ENCODE measurements around the gene EXOC4.

DNA sequence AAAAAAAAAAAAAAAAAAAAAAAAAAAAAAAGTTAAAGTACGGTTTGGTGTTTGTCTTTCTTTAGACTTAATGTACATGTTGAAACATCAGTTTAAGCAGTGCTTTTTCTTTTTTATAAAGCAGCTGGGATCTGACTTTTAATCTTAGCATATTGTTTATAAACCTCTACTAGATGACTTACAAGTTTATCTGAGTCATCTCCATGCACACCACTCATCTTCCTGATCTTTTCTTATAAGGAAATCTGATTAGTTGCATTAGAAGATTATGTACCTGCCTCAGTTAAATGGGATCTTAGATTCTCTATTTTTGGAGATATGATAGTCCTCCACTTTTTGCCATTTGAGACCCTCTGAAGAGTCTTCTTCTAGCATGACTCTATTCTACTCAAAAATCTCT lies 482.3 kb downstream of the EXOC4 start:
- TF ChIP-seq GATA3 (IDR thresholded peaks at IDR 0.05; ENCODE audit: low read depth, low read length) (peak; percentile 56; the same call in 1 of the 2 replicates), GATA2 (IDR thresholded peaks at IDR 0.05; ENCODE audit: low read depth, low read length) (no peak)

All from SH-SY5Y (cell line).